Brain microvascular endothelial cell (primary cell): ENCODE measurements around the gene CC2D2B.
"Not testable (repeated sequence)": the region's sequence is repeated elsewhere in the genome, so short reads cannot be mapped to it uniquely, and the experiment has no call there.

Experiments
- DNase-seq: peaks from one replicate; pipeline ENCODE4 v3.0.0-alpha.2; 2020
- H3K27ac ChIP-seq: fragments of 250-450 bp; sonication (Bioruptor Pico); 2 replicates; pipeline ENCODE4 v1.5.1; 2020; ENCODE audit warnings: mild to moderate bottlenecking, moderate library complexity
- H3K27me3 ChIP-seq: fragments of 250-450 bp; sonication (Bioruptor Pico); replicated peaks from 2 replicates; pipeline ENCODE4 v1.5.1; 2020; ENCODE audit warnings: mild to moderate bottlenecking
- H3K36me3 ChIP-seq: fragments of 250-450 bp; sonication (Bioruptor Pico); replicated peaks from 2 replicates; pipeline ENCODE4 v1.5.1; 2020; ENCODE audit warnings: mild to moderate bottlenecking
- H3K4me3 ChIP-seq: 2 replicates; pipeline ENCODE4 v1.5.1; 2011; ENCODE audit warnings: low read depth, mild to moderate bottlenecking, control low read depth, low read length, moderate library complexity
- CTCF ChIP-seq: IDR thresholded peaks from 2 replicates; pipeline ENCODE4 v1.5.1; 2011; ENCODE audit warnings: low read depth, mild to moderate bottlenecking, moderate library complexity, low read length, control low read depth, inconsistent platforms; ENCODE audit errors: missing control alignments
- in situ Hi-C: cut with HindIII; loops from 2 replicates; pipeline ENCODE4 v1.10.0; 2017; ENCODE audit warnings: low sequenced_read_pairs, low pct_ligation_motif_present

The CC2D2B gene

GRCh38 chr10:95964756-95965155 lies 57.0 kb downstream of the CC2D2B start:
- Histone ChIP-seq H3K27ac (no peak overlapping the region), H3K27me3 (no peaks in the 10 kb centered on the region), H3K4me3 (no peak overlapping the region), H3K36me3 (no peaks in the 10 kb centered on the region)
- no peak for TF ChIP-seq CTCF
- DNase-seq: no peak
- in situ Hi-C loops: no loop called here

- DNase-seq: no peak
- in situ Hi-C loops: no loop called here
- TF ChIP-seq CTCF: no peak
- Histone ChIP-seq H3K36me3 (no peaks in the 10 kb centered on the region), H3K27me3 (no peaks in the 10 kb centered on the region), H3K27ac (no peak overlapping the region), H3K4me3 (no peak overlapping the region)
These were observed 68.8 kb downstream of the CC2D2B start for GRCh38 chr10:95976362-95977229.

GRCh38 chr10:95982200-95982599 lies 74.4 kb downstream of the CC2D2B start:
- DNase-seq: no peak
- Histone ChIP-seq H3K27me3 (no peaks in the 10 kb centered on the region), H3K36me3 (no peaks in the 10 kb centered on the region), H3K27ac (no peak overlapping the region), H3K4me3 (no peak overlapping the region)
- in situ Hi-C loops: no loop called here
- TF ChIP-seq CTCF: no peak

GRCh38 chr10:95987685-95988426 lies 80.1 kb downstream of the CC2D2B start:
- H3K4me3 ChIP-seq: no peak overlapping the region
- in situ Hi-C loops: no loop called here
- no peak for TF ChIP-seq CTCF

GRCh38 chr10:95988702-95989101 lies 80.9 kb downstream of the CC2D2B start:
- no peaks in the 10 kb centered on the region for H3K36me3 ChIP-seq
- no peak overlapping the region for H3K27ac ChIP-seq
- no peak for DNase-seq
- TF ChIP-seq CTCF: no peak
- H3K4me3 ChIP-seq: no peak overlapping the region
- in situ Hi-C loops: no loop called here
- H3K27me3 ChIP-seq: no peaks in the 10 kb centered on the region

More at GRCh38 chr10:95987685-95988426, 80.1 kb downstream of the CC2D2B start:
- DNase-seq: no peak
- H3K36me3 ChIP-seq: no peaks in the 10 kb centered on the region
- H3K27ac ChIP-seq: no peak overlapping the region
- H3K27me3 ChIP-seq: no peaks in the 10 kb centered on the region

- H3K27ac ChIP-seq, DNase-seq, H3K36me3 ChIP-seq, H3K27me3 ChIP-seq, in situ Hi-C loops, H3K4me3 ChIP-seq: not testable (repeated sequence)
These were observed 86.6 kb downstream of the CC2D2B start for GRCh38 chr10:95994376-95994775.
